OCI-LY7 (cell line): Measurements from ENCODE around the gene FZD8. TPM values are rescaled to one million over a fixed set of nuclear protein-coding genes. Genes with fewer than 3 reads are reported as not detected.

Experiments
- BruUV-seq: library from RNA; stranded (reverse); fragments of 400-500 nt; replicated peaks from 2 replicates; lab custom pipeline; 2021; lab: Mats Ljungman, UMichigan
- CTCF ChIA-PET: fragments of 300-600 bp; sonication (Branson Sonifier 250); formaldehyde crosslinking; loops from one replicate; lab custom pipeline; 2022; ENCODE audit warnings: antibody characterized with exemption; ENCODE audit not compliant: unreplicated experiment; lab: Charles Lee
- POLR2A ChIA-PET: fragments of 300-600 bp; sonication (Branson Sonifier 250); formaldehyde crosslinking; loops from one replicate; lab custom pipeline; 2022; ENCODE audit warnings: antibody characterized with exemption; lab: Charles Lee
- DNase-seq: peaks from one replicate; pipeline ENCODE4 v3.0.0-alpha.2; 2015; ENCODE audit warnings: low spot score
- H2AFZ ChIP-seq: fragments of 200-600 bp; sonication (generic), shearing (Covaris generic); 2 replicates; pipeline ENCODE4 v1.6.1; 2014; ENCODE audit warnings: mild to moderate bottlenecking, antibody characterized with exemption, low read length, moderate library complexity
- H3K27ac ChIP-seq: fragments of 200-600 bp; sonication (generic); 2 replicates; pipeline ENCODE4 v1.5.1; 2014; ENCODE audit warnings: mixed run types, low read depth, mild to moderate bottlenecking, moderate library complexity, low read length, inconsistent platforms; ENCODE audit not compliant: poor library complexity, severe bottlenecking
- H3K36me3 ChIP-seq: fragments of 200-600 bp; sonication (generic); 2 replicates; pipeline ENCODE4 v1.6.1; 2014; ENCODE audit warnings: mild to moderate bottlenecking, antibody characterized with exemption, low read length, moderate library complexity, mixed read lengths; ENCODE audit not compliant: insufficient read depth
- H3K4me1 ChIP-seq: fragments of 200-600 bp; sonication (generic); 2 replicates; pipeline ENCODE4 v1.5.1; 2014; ENCODE audit warnings: mild to moderate bottlenecking, low read length; ENCODE audit not compliant: insufficient read depth, poor library complexity, severe bottlenecking
- H3K4me2 ChIP-seq: fragments of 200-600 bp; sonication (generic); 2 replicates; pipeline ENCODE4 v1.6.1; 2014; ENCODE audit warnings: mild to moderate bottlenecking, low read length
- H3K4me3 ChIP-seq: fragments of 200-600 bp; sonication (generic); 2 replicates; pipeline ENCODE4 v1.5.1; 2014; ENCODE audit warnings: mild to moderate bottlenecking, low read depth, low read length; ENCODE audit not compliant: poor library complexity, severe bottlenecking
- H3K79me2 ChIP-seq: fragments of 200-600 bp; sonication (generic); 2 replicates; pipeline ENCODE4 v1.6.1; 2016; ENCODE audit warnings: low read depth, mild to moderate bottlenecking, low read length, moderate library complexity, mixed read lengths; ENCODE audit not compliant: insufficient read depth
- H3K9me2 ChIP-seq: fragments of 200-600 bp; sonication (generic); 2 replicates; pipeline ENCODE4 v1.6.1; 2016; ENCODE audit warnings: mild to moderate bottlenecking, low read length, mixed read lengths; ENCODE audit not compliant: insufficient read depth
- H3K9me3 ChIP-seq: fragments of 200-600 bp; sonication (generic); 2 replicates; pipeline ENCODE4 v1.6.1; 2014; ENCODE audit warnings: mild to moderate bottlenecking, mixed run types, low read length, mixed read lengths
- H4K20me1 ChIP-seq: fragments of 200-600 bp; sonication (generic); 2 replicates; pipeline ENCODE4 v1.6.1; 2014; ENCODE audit warnings: mild to moderate bottlenecking, antibody characterized with exemption, low read length, moderate library complexity, mixed read lengths; ENCODE audit not compliant: insufficient read depth
- CTCF ChIP-seq: fragments of 200-600 bp; sonication (generic); conservative IDR thresholded peaks from 2 replicates; pipeline ENCODE4 v1.5.1; 2014; ENCODE audit warnings: mild to moderate bottlenecking, antibody characterized with exemption, low read length, moderate library complexity, mixed read lengths
- EZH2phosphoT487 ChIP-seq: fragments of 200-600 bp; sonication (generic); IDR thresholded peaks from 2 replicates; pipeline ENCODE4 v1.6.1; 2018; ENCODE audit warnings: low read depth, borderline replicate concordance, mild to moderate bottlenecking, mixed run types, antibody characterized with exemption, low read length, moderate library complexity, mixed read lengths
- intact Hi-C: fragments of 100-400 bp; cut with micrococcal nuclease; formaldehyde crosslinking; loops from one replicate; pipeline ENCODE4 v1.10.0; 2022; ENCODE audit not compliant: unreplicated experiment
- total RNA-seq, 2 experiments: library from RNA; depleted of rRNA in 1 of 2; stranded (reverse); fragments of >200 nt in 1 of 2; shearing (Covaris generic) in 1 of 2; gene quantifications; 2 replicates each; pipeline ENCODE4 v1.2.3, GENCODE V29; 2014 to 2022

The FZD8 gene
- total RNA-seq, 2 experiments from 2014 or later = 3.9 to 4.9 TPM

- ChIA-PET POLR2A (interaction anchor here (0.6 kb wide), 2 partner anchors 269 to 279 kb away, joined by 3 read pairs; no protein-coding TSS in a partner anchor), CTCF (interaction anchor here (0.6 kb wide), 1 partner anchor 901 kb away, joined by 4 read pairs; no protein-coding TSS in a partner anchor)
- H3K4me1 ChIP-seq = no peaks in the 10 kb centered on the region
- no peaks in the 10 kb centered on the region for H3K36me3 ChIP-seq
- H4K20me1 ChIP-seq = no peaks in the 10 kb centered on the region
- no peak for DNase-seq
- no peak overlapping the region for H3K4me2 ChIP-seq
- H3K4me3 ChIP-seq = no peak overlapping the region
- TF ChIP-seq EZH2phosphoT487 = no peak
- no peak for TF ChIP-seq CTCF
- intact Hi-C loops = no loop called here
- H3K79me2 ChIP-seq = no peaks in the 10 kb centered on the region
- H3K9me2 ChIP-seq = no peaks in the 10 kb centered on the region
- H2AFZ ChIP-seq = no peak overlapping the region
- no peaks in the 10 kb centered on the region for H3K9me3 ChIP-seq
- BruUV-seq = no TSS peak
- no peak overlapping the region for H3K27ac ChIP-seq
Observed at GRCh38 chr10:35614312-35614711, 27.8 kb downstream of the FZD8 start.

- no peak for DNase-seq
- TF ChIP-seq CTCF = peak; percentile 42
- TF ChIP-seq EZH2phosphoT487 = no peak
- Histone ChIP-seq H3K4me2 (no peak overlapping the region), H3K36me3 (no peaks in the 10 kb centered on the region), H3K79me2 (no peaks in the 10 kb centered on the region), H3K27ac (no peak overlapping the region), H4K20me1 (no peaks in the 10 kb centered on the region), H3K9me2 (no peaks in the 10 kb centered on the region), H2AFZ (no peak overlapping the region), H3K4me3 (no peak overlapping the region), H3K4me1 (no peaks in the 10 kb centered on the region), H3K9me3 (no peaks in the 10 kb centered on the region)
- CTCF ChIA-PET = no interaction called here
- no TSS peak for BruUV-seq
- intact Hi-C loops = no loop called here
- POLR2A ChIA-PET = interaction anchor here (0.6 to 0.7 kb wide), 3 partner anchors 269 to 879 kb away, joined by 3 read pairs; no protein-coding TSS in a partner anchor
Observed at GRCh38 chr10:35613597-35614226, 28.4 kb downstream of the FZD8 start.

- no peak for DNase-seq
- Histone ChIP-seq H3K4me1 (no peaks in the 10 kb centered on the region), H3K79me2 (no peaks in the 10 kb centered on the region), H3K4me3 (no peak overlapping the region), H3K4me2 (no peak overlapping the region), H4K20me1 (no peaks in the 10 kb centered on the region), H3K9me2 (no peaks in the 10 kb centered on the region), H3K36me3 (no peaks in the 10 kb centered on the region), H2AFZ (no peak overlapping the region), H3K27ac (no peak overlapping the region), H3K9me3 (no peaks in the 10 kb centered on the region)
- CTCF ChIA-PET = no interaction called here
- intact Hi-C loops = no loop called here
- no TSS peak for BruUV-seq
- no peak for TF ChIP-seq CTCF
- TF ChIP-seq EZH2phosphoT487 = no peak
- POLR2A ChIA-PET = interaction anchor here (0.7 kb wide), 1 partner anchor 879 kb away, joined by 3 read pairs; no protein-coding TSS in a partner anchor
Observed at GRCh38 chr10:35613107-35613440, 29.0 kb downstream of the FZD8 start.
